ENCODE results near the gene DLK1. TPM values are rescaled to one million over a fixed set of nuclear protein-coding genes. Genes with fewer than 3 reads are reported as not detected.

Gene DLK1
- total and polyA plus RNA-seq, 12 donors = 1.3 to 35.0 (median 7.3) TPM

GRCh38 chr14:100679153-100679552 lies 47.5 kb upstream of the DLK1 start:
- peaks cover 0 to under 1% (median 0%) of the 10 kb centered on the region in 11 donors for H3K9me3 ChIP-seq
- intact Hi-C loops (cut with DNase I) = no loop called here
- peaks cover 20 to 61% (median 51%) of the 10 kb centered on the region in 9 donors for H3K4me1 ChIP-seq
- WGBS, 2 donors = 92 to 96% methylated on average over 6 of the region's 6 CpGs
- no peak for TF ChIP-seq CTCF (IDR thresholded peaks at IDR 0.05)
- DNase-seq (no peak), ATAC-seq (no peak)
- peak overlapping the region in 9 of 10 donors; percentile 57 to 85 (median 83) for H3K27ac ChIP-seq
- H3K4me3 ChIP-seq = no peak overlapping the region
- H3K27me3 ChIP-seq = peaks cover 0 to 26% (median 12%) of the 10 kb centered on the region in 7 donors
- H3K36me3 ChIP-seq = no peaks in the 10 kb centered on the region

GRCh38 chr14:100679707-100680438 lies 46.8 kb upstream of the DLK1 start:
- H3K27ac ChIP-seq = peak overlapping the region; percentile 18 to 85 (median 83)
- H3K4me1 ChIP-seq = peaks cover 20 to 61% (median 51%) of the 10 kb centered on the region in 9 donors
- TF ChIP-seq CTCF (IDR thresholded peaks at IDR 0.05) = no peak
- WGBS, 2 donors = 62 to 71% methylated on average over 16 of the region's 16 CpGs
- H3K9me3 ChIP-seq = no peaks in the 10 kb centered on the region
- no peaks in the 10 kb centered on the region for H3K36me3 ChIP-seq
- intact Hi-C loops (cut with DNase I) = no loop called here
- DNase-seq (peak; percentile 54 to 64), ATAC-seq (peak in 7 of 8 donors; percentile 46 to 71 (median 53))
- no peak overlapping the region for H3K4me3 ChIP-seq
- peaks cover 0 to 21% (median 9%) of the 10 kb centered on the region in 7 donors for H3K27me3 ChIP-seq

- peaks cover 20 to 61% (median 51%) of the 10 kb centered on the region in 9 donors for H3K4me1 ChIP-seq
- ATAC-seq (peak in 3 of 8 donors; percentile 15 to 17 (median 16)), DNase-seq (peak; percentile 30 to 39)
- H3K36me3 ChIP-seq = no peaks in the 10 kb centered on the region
- intact Hi-C loops (cut with DNase I) = no loop called here
- H3K27me3 ChIP-seq = peaks cover 0 to 15% (median 6%) of the 10 kb centered on the region in 7 donors
- H3K27ac ChIP-seq = peak overlapping the region; percentile 18 to 85 (median 80)
- TF ChIP-seq CTCF (IDR thresholded peaks at IDR 0.05) = no peak
- H3K4me3 ChIP-seq = no peak overlapping the region
- no peaks in the 10 kb centered on the region for H3K9me3 ChIP-seq
- WGBS, 2 donors = 57 to 66% methylated on average over 23 of the region's 23 CpGs
Observed at GRCh38 chr14:100680439-100681051, 46.1 kb upstream of the DLK1 start.

- no peak for TF ChIP-seq CTCF (IDR thresholded peaks at IDR 0.05)
- peaks cover 20 to 58% (median 49%) of the 10 kb centered on the region in 9 donors for H3K4me1 ChIP-seq
Observed at GRCh38 chr14:100681111-100681510, 45.6 kb upstream of the DLK1 start.

More at GRCh38 chr14:100681111-100681510, 45.6 kb upstream of the DLK1 start:
- Histone ChIP-seq H3K36me3 (no peaks in the 10 kb centered on the region), H3K4me3 (no peak overlapping the region), H3K27me3 (peaks cover 0 to 15% (median 6%) of the 10 kb centered on the region in 7 donors), H3K27ac (peak overlapping the region in 7 of 10 donors; percentile 57 to 85 (median 83)), H3K9me3 (no peaks in the 10 kb centered on the region)
- no peak for ATAC-seq
- intact Hi-C loops (cut with DNase I) = no loop called here
- WGBS, 2 donors = 83 to 85% methylated on average over 13 of the region's 13 CpGs
- DNase-seq = no peak
